Anterior cingulate cortex (tissue), 58 donors: ENCODE results near the gene LONP1.
"Not testable (repeated sequence)": the region's sequence is repeated elsewhere in the genome, so short reads cannot be mapped to it uniquely, and the experiment has no call there.

ENCODE experiments used
- DNase-seq, 58 donors: peaks; one replicate each; lab custom pipeline; 2025; lab: John Stamatoyannopoulos, UW

The LONP1 gene

GRCh38 chr19:5717215-5717935 is 2.6 kb downstream of the LONP1 start:
- no peak for DNase-seq

GRCh38 chr19:5714816-5715215 is 5.1 kb downstream of the LONP1 start:
- DNase-seq, result no peak

GRCh38 chr19:5713228-5713627 is 6.7 kb downstream of the LONP1 start:
- no peak for DNase-seq

GRCh38 chr19:5711713-5712161 is 8.2 kb downstream of the LONP1 start:
- DNase-seq, result no peak

GRCh38 chr19:5711025-5711424 is 8.9 kb downstream of the LONP1 start:
- no peak for DNase-seq

GRCh38 chr19:5707576-5708575 is 12.1 kb downstream of the LONP1 start:
- no peak for DNase-seq

- no peak for DNase-seq
These were observed 12.9 kb downstream of the LONP1 start for GRCh38 chr19:5706876-5707573.

GRCh38 chr19:5705552-5705951 is 14.4 kb downstream of the LONP1 start:
- no peak for DNase-seq

- no peak for DNase-seq
These were observed 15.8 kb downstream of the LONP1 start for GRCh38 chr19:5703819-5704818.

GRCh38 chr19:5702053-5702410 is 17.9 kb downstream of the LONP1 start:
- not testable (repeated sequence) for DNase-seq

- DNase-seq, result no peak
These were observed 19.4 kb downstream of the LONP1 start for GRCh38 chr19:5700455-5701092.

- no peak for DNase-seq
These were observed 21.1 kb downstream of the LONP1 start for GRCh38 chr19:5698635-5699422.

- no peak for DNase-seq
These were observed 21.9 kb downstream of the LONP1 start for GRCh38 chr19:5697890-5698634.

- no peak for DNase-seq
These were observed 22.7 kb downstream of the LONP1 start for GRCh38 chr19:5697022-5697889.

GRCh38 chr19:5696196-5697021 is 23.5 kb downstream of the LONP1 start:
- DNase-seq, result no peak
